SW480 (cell line): ENCODE results near the gene EXOC8.

Experiments used
- DNase-seq: peaks from one replicate; pipeline ENCODE4 v3.0.0-alpha.2; 2016; ENCODE audit warnings: low spot score

EXOC8 gene, protein sequence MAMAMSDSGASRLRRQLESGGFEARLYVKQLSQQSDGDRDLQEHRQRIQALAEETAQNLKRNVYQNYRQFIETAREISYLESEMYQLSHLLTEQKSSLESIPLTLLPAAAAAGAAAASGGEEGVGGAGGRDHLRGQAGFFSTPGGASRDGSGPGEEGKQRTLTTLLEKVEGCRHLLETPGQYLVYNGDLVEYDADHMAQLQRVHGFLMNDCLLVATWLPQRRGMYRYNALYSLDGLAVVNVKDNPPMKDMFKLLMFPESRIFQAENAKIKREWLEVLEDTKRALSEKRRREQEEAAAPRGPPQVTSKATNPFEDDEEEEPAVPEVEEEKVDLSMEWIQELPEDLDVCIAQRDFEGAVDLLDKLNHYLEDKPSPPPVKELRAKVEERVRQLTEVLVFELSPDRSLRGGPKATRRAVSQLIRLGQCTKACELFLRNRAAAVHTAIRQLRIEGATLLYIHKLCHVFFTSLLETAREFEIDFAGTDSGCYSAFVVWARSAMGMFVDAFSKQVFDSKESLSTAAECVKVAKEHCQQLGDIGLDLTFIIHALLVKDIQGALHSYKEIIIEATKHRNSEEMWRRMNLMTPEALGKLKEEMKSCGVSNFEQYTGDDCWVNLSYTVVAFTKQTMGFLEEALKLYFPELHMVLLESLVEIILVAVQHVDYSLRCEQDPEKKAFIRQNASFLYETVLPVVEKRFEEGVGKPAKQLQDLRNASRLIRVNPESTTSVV

DNA sequence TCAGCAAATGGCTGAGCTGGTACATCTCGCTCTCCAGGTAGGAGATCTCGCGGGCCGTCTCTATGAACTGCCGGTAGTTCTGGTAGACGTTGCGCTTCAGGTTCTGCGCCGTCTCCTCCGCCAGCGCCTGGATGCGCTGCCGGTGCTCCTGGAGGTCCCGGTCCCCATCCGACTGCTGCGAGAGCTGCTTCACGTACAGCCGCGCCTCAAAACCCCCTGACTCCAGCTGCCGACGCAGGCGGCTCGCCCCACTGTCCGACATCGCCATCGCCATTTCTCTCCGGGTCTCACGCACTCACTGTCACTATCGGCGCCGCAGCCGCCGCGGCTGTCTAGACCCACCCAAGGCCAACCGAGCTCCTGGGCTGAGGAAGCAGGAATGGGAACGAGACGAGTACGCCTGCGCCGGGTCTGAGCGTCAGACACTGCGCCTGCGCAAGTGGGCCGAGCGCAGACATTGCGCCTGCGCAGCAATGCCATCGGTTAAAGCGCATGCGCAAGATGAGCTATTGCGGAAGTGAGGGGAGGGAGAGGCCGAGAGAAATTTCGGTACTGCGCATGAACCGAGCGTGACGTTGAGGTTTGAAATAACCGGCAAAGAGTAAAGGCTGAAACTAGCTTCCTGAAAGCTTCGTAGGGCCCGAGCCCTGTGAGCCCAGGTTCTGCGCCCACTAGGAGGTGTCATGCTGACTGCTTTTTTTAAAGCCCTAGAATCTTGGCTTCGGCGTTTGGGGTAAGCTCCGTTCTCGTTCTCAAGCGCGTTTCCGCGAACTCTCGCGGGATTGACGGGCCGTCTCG lies at the start of gene EXOC8:
TSS of gene EXOC8 (minus strand) at position 381 of the 798 bp plus-strand sequence. CDS start at position 274, 107 bp downstream.
- peak; percentile 93 for DNase-seq

DNA sequence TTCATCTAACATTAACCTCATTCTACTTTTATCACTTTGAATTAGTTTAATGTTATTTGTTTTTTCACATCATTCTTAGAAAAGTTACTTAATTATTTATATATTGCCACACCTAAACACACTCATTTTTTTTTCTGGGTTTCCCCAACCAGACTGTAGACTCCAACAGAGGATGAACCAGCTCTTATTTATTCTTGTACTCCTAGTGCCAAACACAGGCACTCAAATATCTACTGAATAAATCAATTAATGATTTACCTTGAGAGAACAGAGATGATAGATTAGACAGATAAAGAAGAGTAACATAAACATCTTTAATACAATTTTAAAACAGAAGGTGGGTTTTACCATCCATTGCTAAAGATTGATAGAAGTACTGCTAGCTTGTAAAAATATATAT lies 48.8 kb upstream of the EXOC8 start:
- no peak for DNase-seq

DNA sequence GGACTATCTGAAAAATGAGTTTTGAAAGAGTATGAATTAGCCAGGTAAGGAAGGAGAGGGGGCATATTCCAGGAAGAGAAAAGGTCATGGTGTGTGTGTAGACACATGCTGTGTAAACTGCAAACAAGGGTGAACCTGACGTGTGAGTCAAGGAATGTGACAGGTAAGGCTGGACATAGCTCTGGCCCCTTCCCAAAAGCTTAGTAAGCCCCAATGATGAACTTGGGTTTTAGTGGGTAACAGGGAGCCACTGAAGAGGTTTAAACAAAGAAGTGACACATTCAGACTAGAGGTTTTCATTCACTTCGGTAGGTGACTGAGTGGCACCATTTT lies 47.7 kb upstream of the EXOC8 start:
- DNase-seq = no peak

DNA sequence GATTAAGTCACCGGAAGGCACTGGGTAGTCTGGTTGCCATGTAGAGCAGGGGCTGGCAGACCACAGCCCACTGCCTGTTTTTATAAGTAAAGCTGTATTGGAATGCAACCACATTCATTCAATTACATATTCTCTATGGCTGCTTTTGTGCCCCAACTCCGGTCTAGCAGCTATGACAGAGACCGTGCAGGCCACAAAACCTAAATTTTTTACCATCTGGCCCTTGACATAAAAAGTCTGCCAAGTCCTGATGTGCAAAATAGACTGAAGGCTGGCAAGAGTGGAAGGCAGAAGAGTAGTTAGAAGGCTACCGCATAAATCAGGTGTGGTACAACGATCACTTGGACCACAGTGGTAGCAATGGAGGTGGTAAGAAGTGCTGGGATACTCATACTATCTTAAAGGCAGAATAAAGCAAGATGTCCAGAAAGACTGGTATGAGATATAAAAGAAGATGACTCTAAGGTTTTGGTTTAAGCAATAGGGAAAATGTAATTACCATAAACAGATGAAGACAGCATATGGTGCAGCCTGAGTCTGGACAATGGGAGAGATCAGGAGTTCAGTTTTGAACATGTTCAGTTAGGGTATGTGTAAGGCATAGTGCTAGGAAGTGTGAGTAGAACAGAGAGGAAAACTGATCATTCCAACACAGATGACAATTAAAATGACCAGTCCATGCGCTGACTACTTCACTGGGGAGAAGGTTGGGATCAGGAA lies 47.2 kb upstream of the EXOC8 start:
- DNase-seq = no peak

DNA sequence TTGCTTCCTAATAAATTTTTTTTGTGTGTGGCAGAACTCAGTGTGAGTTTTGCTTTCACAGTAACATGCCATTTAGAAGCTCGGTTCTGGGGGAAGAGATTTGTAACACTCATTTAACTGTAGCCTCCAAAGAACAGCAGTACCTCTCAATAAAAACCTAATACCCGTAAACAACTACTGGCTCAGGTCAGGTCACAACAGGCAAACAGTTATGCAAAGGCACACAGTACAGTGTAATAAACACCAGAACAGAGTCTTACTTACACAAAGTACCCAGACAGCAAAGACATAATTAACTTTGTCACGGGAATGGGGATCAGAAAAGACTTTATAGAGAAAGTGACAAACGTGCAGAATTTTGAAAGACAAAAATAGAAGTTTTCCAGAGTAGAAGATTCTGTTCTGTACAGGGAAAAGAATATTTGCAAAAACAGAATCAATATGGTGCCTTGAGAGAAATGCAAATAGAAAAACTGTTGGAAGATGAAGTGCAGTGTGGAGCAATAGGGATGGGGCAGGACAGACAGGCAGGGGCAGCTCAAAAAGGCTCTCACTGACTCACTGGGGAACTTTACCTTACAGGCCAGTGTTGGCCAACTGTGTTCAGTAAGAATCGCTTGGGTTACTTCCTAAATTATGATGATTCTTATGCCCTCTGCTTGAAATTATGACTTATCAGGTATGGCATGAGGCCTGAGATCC lies 45.7 kb upstream of the EXOC8 start:
- no peak for DNase-seq

DNA sequence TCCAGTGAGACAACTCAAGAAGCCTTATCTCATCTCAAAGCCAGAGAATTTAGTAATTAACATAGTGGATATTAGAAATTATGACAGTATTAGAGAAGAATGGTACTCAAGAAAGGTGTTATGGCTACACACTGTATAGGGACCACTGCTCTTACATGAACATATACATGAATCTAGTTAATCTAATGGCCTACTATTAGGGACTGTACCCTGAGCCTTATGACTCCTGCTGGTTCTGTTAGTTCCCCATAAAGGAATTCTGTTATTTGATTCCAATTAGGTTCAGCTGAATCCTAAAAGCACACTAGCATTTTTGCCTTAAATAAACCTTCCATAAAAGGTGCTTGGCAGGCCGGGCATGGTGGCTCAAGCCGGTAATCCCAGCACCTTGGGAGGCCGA lies 44.8 kb upstream of the EXOC8 start:
- no peak for DNase-seq

DNA sequence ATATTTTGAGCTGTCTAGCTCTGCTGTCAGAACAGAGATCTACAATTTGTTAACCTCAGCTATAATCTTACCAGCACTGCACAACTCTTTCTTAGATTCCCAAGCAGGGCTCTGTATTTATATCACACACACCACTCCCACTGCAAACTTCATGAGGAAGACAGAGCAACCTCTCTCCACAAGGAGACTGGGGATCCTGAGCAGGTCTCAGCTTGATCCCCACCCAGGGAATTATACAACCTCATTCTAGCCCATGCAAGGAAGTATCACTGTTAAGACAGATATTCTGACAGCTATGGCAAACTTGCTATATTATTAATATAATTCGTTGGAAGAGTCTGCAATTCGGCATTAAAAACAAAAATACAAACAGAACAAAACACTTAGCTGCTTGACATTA lies 44.1 kb upstream of the EXOC8 start:
- no peak for DNase-seq

DNA sequence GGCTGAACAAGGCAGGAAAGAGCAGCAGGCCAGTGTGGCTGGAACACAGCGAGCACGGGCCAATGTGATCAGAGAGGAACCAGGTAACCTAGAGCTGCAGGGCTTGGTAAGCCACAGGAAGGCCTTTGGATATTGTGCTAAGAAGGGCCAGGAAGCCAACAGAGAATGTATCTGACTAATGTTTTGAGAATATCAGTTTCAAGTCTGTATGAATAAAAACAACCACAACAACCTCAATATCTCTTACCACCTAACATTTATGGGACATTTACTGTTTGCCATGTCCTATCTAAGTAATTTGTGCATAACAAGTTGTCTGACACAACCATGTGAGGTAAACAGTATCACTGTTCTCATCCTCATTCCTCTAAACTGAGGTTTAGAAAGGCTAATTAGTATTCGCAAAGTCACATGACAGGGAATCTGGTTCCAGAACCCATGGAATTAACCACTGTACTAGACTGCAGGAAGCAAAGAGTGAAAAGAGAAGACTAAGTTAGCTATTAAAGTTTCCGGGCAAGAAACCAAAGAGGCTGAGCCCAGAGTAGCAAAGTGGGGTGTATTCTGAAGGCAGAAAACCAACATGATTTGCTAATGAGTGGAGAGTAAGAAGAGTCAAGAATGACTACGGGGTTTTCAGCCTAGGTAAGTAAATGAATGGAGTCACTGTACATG lies 39.4 kb upstream of the EXOC8 start:
- no peak for DNase-seq

DNA sequence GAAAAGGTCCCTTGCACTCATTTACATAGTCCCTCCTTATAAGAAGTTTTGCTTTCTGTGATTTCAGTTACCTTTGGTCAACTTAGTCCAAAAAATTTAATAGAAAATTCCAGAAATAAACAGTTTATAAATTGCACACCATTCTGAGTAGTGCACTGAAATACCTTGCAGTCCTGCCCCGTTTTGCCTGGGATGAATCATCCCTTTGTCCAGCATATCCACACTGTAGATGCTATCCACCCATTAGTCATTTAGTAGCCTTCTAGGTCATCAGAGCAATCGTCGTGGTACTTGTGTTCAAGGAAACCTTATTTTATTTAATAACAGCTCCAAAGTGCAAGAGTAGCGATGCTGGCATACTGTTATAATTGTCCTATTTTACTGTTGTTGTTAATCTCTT lies 38.4 kb upstream of the EXOC8 start:
- no peak for DNase-seq

DNA sequence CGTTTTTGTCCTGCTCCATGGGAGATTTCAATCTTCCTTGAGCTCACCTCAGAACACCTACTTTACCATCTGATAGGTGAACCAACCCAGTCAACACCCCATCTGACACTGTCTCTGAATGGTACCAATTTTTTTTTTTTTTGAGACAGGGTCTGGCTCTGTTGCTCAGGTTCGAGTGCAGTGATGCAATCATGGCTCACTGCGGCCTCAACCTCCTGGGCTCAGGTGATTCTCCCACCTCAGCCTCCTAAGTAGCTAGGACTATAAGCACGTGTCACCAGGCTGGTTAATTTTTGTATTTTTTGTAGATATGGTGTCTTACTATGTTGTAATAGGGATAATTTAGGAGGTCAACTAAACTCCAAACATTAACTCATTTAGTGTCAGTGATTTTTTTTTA lies 36.7 kb upstream of the EXOC8 start:
- DNase-seq = no peak

DNA sequence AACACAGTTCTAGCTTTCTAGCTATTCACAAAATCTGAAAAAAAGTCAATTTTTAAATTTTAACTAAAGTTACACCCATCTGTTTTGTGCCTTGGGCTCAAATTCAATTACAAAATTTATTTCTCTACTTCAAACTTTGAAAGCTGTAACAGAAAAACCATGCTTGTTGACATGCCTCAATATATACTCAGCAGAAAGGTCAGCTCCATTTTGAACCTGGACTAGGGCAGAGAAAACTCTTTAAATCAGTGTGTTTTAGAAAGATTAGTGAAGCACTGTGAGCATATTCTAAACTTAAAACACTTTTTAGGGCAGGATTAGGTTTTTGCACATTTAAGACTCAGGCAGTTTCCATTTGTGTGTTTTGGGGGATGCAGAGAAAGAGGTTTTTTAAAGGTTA lies 34.8 kb upstream of the EXOC8 start:
- DNase-seq = no peak

DNA sequence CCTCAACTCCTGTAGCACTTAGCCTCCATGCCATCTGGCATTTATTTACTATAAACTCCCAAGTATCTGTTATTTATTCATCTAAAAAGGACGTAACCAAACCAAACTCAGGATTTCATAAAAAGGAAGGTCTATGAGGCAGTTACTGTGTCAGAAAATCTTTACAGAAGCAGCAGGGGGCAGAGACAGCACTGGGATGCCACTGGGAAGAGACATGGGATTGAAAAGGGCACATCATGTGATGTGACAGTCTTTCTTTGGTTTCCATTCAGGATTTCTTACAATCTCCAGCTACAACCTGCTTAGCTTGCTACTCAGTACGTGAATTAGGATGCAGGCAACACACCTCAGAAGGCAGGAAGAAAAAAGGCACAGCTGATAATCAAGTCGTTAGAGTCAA lies 31.6 kb upstream of the EXOC8 start:
- DNase-seq = no peak

DNA sequence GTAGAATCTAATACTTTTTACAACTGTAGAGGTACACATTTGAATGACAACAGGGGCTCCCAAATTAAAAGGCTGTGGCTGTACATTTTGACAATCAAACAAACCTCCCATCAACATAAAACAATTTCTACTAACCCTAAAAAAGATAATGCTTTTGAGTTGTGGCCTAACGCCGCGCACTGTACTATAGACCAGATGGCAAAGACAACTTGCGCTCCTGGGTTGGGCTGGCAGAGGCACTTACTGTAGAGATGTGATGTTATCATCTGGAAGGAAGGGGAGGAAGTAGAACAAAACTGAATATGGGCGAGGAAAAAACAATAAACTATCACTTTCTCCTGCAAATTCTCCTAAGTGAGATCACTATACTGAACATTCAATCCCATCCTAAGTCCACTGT lies 26.5 kb upstream of the EXOC8 start:
- DNase-seq = no peak

DNA sequence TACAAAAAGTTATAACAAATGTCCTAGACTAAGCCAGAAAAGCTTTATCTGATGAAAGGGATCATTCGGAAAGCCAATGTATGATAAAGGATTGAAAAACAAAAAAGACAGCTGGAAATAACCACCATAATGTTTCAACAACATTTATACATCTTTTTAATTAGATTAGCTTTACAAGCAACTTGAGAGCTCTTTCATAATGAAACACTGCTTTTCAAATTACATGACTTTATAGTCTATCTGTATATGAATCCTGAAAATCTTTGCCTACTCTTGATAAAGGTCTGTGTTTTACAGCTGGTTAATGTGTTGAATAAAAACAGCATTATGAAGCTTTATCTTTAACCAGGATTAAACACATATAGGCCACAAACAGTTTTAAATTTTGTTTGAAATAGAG lies 26.0 kb upstream of the EXOC8 start:
- no peak for DNase-seq

DNA sequence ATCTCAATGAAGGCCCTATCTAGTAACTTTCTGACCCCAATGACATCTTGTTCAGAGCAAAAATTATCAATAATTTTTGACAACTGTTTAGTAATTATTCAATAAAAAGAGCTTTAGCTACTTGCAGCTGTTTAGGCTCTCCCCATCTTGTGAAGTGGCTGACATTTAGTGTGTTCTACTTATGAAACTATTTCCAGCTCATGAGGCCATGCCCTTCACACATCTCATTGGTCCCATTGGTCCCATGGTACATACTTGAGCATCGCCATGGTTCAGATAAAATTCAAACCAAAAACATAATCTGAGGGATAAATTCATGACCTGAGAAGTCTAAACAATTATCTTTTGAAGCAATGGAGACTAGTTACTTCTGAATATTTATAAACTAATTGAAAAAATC lies 24.7 kb upstream of the EXOC8 start:
- no peak for DNase-seq

DNA sequence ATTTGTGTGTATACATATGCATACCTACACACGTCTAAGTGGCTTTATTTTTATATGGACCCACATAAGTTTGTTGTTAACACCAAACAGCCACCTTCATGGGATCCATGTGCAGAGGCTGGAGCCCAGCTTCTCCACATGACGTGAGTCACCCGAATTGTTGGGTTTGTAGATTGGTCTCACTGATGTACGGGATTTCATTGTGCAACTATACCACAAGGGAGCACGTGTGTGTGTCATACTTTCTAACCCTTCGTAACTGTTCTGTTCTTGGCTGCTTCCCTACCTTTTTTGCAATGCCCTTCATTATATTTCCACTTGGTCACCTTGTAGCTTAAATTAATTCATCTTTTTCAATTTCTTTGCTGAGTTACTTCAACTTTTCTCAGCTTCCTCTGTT lies 21.5 kb upstream of the EXOC8 start:
- no peak for DNase-seq

DNA sequence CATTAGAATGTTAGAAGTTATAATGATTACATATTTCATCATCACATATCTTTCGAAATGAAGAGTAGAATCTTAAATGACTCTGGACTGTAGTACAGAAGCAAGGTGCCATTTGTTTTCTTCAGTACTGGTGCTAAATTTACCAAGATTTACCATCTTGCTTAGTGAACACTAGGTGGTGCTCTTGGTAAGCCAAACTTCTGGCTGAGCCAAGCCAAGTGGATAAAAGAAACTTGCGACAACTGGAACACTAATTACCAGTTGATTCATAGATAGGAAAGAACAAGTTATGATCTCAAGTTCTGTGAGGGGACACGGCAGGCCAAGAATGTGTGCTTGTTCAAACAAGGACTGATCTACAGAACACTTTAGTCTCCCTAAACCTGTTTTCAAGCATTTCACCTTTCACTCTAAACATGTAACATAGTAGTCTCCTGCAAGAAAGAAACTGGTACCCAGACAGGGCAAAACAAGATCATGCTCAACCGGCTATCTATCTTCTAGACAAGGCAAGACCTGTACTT lies 20.2 kb upstream of the EXOC8 start:
- peak; percentile 77 for DNase-seq

DNA sequence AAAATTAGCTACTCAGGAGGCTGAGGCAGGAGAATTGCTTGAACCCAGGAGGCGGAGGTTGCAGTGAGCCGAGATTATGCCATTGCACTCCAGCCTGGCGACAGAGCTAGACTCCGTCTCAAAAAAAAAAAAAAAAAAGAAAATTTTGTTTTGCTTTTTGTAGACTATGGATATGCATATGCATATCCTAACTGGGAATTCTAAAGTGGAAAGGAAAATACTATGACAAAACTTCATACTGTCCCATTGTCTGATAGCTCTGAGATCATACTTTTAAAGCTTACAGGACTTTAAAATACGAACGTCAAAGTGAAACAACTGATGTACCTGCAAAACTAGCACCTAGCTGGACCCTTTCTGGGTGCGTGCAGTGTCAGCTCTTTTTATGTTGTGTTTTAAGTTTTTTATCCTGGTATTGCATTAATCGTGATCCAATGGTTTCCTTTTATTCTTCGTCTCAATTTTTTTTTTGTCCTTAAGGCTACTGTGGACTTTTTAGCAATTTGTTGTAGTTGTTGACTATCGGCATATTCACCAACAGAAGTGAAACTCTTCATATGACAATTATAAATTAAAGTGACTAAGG lies 19.6 kb upstream of the EXOC8 start:
- DNase-seq = no peak

DNA sequence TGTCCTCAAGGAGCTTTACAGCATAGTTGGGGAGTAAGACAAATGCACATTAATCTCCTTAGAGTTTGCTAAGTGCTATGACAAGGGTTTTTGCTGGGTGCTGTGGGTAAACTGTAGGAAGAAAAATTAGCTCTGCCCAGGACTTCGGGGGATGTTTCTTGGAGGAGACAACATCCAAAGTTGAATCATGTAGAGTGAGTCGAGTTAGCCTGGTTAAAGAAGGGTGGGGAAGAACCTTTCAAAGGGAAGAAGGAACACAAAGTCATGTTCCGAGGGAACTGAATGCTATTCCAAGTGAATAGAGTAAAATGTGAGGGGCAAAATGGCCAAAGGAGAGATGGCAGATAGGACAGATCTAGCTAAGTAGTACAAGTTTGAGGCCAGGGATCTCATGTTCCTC lies 17.5 kb upstream of the EXOC8 start:
- no peak for DNase-seq

DNA sequence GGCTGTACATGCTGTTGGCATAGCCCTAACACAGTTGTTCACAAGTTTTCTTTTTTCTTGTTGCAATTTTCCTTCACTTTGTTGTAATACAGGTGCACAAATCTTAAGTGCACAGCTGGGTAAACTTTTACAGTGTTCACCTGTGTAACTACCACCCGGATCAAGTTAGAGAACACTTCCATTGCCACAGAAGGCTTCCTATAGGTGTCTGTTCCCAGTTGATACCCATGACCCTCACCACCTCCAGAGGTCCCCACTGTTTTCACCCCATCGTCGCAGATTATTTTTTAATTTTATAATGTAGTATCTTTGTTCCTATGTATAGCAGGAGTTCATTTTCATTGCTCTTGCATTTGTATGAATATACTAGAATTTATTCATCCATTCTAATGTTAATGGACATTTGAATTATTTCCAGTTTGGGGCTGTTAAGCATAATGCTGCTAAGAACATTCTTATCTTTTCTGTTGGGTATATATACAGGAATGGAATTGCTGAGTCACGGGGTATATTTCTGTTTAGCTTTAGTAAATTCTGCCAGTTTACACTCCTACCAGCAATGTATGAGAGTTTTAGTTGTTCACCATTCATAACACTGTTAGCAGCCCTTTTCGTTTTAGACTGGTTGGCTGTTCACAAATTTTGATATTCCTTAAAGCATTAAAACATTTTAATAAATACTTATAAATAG lies 16.8 kb upstream of the EXOC8 start:
- DNase-seq = no peak
